CD4-positive, alpha-beta memory T cell (primary cell): ENCODE measurements around the gene PRMT5. TPM values are rescaled to one million over a fixed set of nuclear protein-coding genes. Genes with fewer than 3 reads are reported as not detected.

Source experiments
- CTCF ChIA-PET: fragments of 350-600 bp; sonication (Branson Sonifier 250); formaldehyde crosslinking; loops from one replicate; lab custom pipeline; 2021; ENCODE audit warnings: inconsistent platforms; ENCODE audit not compliant: partially characterized antibody; lab: Charles Lee
- POLR2A ChIA-PET: fragments of 350-600 bp; sonication (Branson Sonifier 250); formaldehyde crosslinking; loops from one replicate; lab custom pipeline; 2021; ENCODE audit not compliant: partially characterized antibody; lab: Charles Lee
- DNase-seq, 5 donors: peaks; one replicate each; pipeline versions ENCODE4 v3.0.0 to v3.0.0-alpha.2; 2020 to 2022; ENCODE audit warnings: mixed read lengths in 1 of 5
- H3K27ac ChIP-seq: one replicate; pipeline ENCODE4 v1.7.0; 2013; ENCODE audit warnings: low read depth, low read length
- H3K27me3 ChIP-seq: 2 replicates; pipeline ENCODE4 v1.7.0; 2013; ENCODE audit warnings: mild to moderate bottlenecking, low read length, moderate library complexity; ENCODE audit not compliant: insufficient read depth
- H3K36me3 ChIP-seq: 2 replicates; pipeline ENCODE4 v1.7.0; 2013; ENCODE audit warnings: mild to moderate bottlenecking, low read length, moderate library complexity; ENCODE audit not compliant: insufficient read depth
- H3K4me1 ChIP-seq: 2 replicates; pipeline ENCODE4 v1.7.0; 2013; ENCODE audit warnings: mild to moderate bottlenecking, low read length, moderate library complexity; ENCODE audit not compliant: insufficient read depth
- H3K4me3 ChIP-seq, 2 donors: one replicate each; pipeline ENCODE4 v1.7.0; 2013; ENCODE audit warnings: low read length in 2 of 2, mild to moderate bottlenecking in 1 of 2
- H3K9me3 ChIP-seq, 2 donors: one replicate each; pipeline ENCODE4 v1.7.0; 2013; ENCODE audit warnings: low read length in 2 of 2, control low read depth in 1 of 2; ENCODE audit not compliant: control insufficient read depth in 1 of 2
- H3K27ac Mint-ChIP-seq, 7 donors: one replicate each; pipeline ENCODE4 v1.8.0; 2020 to 2021; ENCODE audit warnings: mixed read lengths in 7 of 7, mild to moderate bottlenecking in 6 of 7, inconsistent platforms in 3 of 7, moderate library complexity in 3 of 7
- H3K27me3 Mint-ChIP-seq, 2 donors: one replicate each; pipeline ENCODE4 v1.8.0; 2020 to 2021; ENCODE audit warnings: mixed read lengths in 2 of 2
- H3K36me3 Mint-ChIP-seq, 2 donors: one replicate each; pipeline ENCODE4 v1.8.0; 2020 to 2021; ENCODE audit warnings: mixed read lengths in 2 of 2, inconsistent platforms in 1 of 2, mild to moderate bottlenecking in 1 of 2
- H3K4me1 Mint-ChIP-seq, 4 donors: one replicate each; pipeline ENCODE4 v1.8.0; 2020 to 2021; ENCODE audit warnings: mixed read lengths in 4 of 4, mild to moderate bottlenecking in 1 of 4
- H3K4me3 Mint-ChIP-seq, 8 donors: one replicate each; pipeline ENCODE4 v1.8.0; 2020 to 2021; ENCODE audit warnings: mixed read lengths in 8 of 8, mild to moderate bottlenecking in 7 of 8, moderate library complexity in 6 of 8, inconsistent platforms in 3 of 8
- H3K9me3 Mint-ChIP-seq, 8 donors: one replicate each; pipeline ENCODE4 v1.8.0; 2020 to 2021; ENCODE audit warnings: mixed read lengths in 8 of 8, mild to moderate bottlenecking in 5 of 8, inconsistent platforms in 3 of 8, moderate library complexity in 1 of 8
- intact Hi-C: fragments of 100-400 bp; cut with micrococcal nuclease; formaldehyde crosslinking; loops from one replicate; pipeline ENCODE4 v1.15.1; 2023
- polyA plus RNA-seq, 2 donors: library from polyadenylated mRNA; unstranded; fragments of 300-500 nt; fragmentation: Illumina TruSeq; gene quantifications; one replicate each; pipeline ENCODE4 v1.2.3, GENCODE V29; 2021
- total RNA-seq, 2 experiments: library from RNA; stranded (reverse); gene quantifications; one replicate each; pipeline ENCODE4 v1.2.3, GENCODE V29; 2021

PRMT5 gene
- 10 to 100 TPM; 25.8 to 30.5 TPM for total RNA-seq
- polyA plus RNA-seq: 10 to 100 TPM; 50.6 to 65.1 TPM

DNA sequence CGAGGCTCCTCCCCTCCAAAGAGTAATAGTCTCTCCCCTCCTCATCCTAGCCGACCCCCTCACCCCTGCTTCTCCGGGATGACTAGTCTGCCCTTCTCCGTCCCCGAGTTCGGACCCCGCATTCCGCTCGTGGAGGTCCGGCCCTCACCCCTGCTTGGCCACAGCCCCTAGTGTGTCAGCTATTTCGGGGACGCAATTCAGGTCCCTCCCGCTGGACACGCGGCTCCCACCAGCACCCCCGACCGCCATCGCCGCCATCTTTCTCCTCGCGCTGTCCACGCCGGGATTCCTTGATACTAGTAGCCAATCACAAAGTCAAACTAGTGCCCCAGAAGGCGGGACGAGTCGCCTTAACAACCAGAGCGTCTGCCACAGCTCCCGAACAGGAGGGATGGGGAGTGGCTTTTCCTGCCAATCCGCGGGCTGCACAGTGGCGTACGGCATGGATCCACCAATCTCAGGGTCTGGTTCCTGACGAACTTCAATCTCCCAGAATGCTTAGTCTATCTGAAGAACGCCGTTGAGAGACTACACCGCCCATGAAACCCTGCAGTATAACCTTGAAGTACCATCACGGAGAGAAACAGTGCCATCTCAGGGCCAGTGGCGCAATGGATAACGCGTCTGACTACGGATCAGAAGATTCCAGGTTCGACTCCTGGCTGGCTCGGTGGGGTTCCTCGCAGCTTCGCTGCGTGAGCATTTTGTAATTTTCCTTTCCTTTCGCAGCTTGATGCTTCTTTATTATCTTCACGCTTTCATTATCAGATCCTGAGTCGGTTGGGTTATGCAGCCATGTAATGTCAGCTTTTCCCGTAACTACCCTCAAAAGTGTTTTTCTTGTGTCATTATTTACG lies at the start of gene PRMT5:
Gene PRMT5 (minus strand): TSS at position 273 of the 857 bp plus-strand sequence. CDS start 15 bp downstream, at position 258.
- peaks cover 17% of the 10 kb centered on the region for H3K4me1 ChIP-seq
- Mint-ChIP-seq H3K36me3 (peaks cover 15 to 18% of the 10 kb centered on the region in 2 donors), H3K27me3 (no peaks in the 10 kb centered on the region), H3K9me3 (peaks cover 0 to 2% (median 0%) of the 10 kb centered on the region in 8 donors), H3K4me1 (peaks cover 9 to 14% (median 12%) of the 10 kb centered on the region in 4 donors), H3K27ac (peak within 1 kb of the TSS in 1 of 7 donors; percentile 75), H3K4me3 (no peak within 1 kb of the TSS)
- peaks cover 5% of the 10 kb centered on the region for H3K36me3 ChIP-seq
- H3K9me3 ChIP-seq: no peaks in the 10 kb centered on the region
- H3K4me3 ChIP-seq: peak within 1 kb of the TSS; percentile 83 to 99
- ChIA-PET CTCF (interaction anchor here (0.6 to 6.7 kb wide), 38 partner anchors 9 to 392 kb away, joined by 3 to 94 read pairs (median 5); partner anchors contain the start of genes ACIN1, AJUBA, C14orf119 and DAD1), POLR2A (interaction anchor here (0.6 to 5.2 kb wide), 29 partner anchors 10 to 1492 kb away, joined by 3 to 120 read pairs (median 6); partner anchors contain the start of genes ACIN1, AJUBA, C14orf119 and DAD1)
- H3K27ac ChIP-seq: peak within 1 kb of the TSS; percentile 91
- peak; percentile 98 to 100 (median 99) for DNase-seq
- intact Hi-C loops: loop anchor here (1.0 to 5.0 kb wide), 9 partner anchors 10 to 373 kb away; partner anchors contain the start of genes DAD1, HAUS4, LRP10 and MRPL52
- no peaks in the 10 kb centered on the region for H3K27me3 ChIP-seq

DNA sequence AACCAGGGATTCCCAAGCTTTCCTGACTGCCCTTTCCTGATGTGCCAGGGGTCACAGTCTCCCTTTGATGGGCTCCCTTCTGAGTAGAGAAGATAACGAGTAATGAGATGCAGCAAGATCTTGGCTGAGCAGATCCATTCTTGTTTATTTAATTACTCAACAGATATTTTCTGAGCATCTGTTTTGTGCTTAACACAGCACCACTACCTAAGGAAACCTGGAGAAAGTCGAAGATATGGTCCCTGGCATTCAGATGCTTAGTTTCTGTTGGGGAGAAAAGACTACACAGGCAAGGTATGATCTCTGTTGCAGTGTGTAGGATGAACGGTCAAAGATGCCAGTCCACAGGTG lies 49.3 kb upstream of the PRMT5 start:
- Mint-ChIP-seq H3K36me3 (no peaks in the 10 kb centered on the region), H3K27me3 (no peaks in the 10 kb centered on the region), H3K4me3 (peak overlapping the region in 1 of 8 donors; percentile 29), H3K27ac (peak overlapping the region in 4 of 7 donors; percentile 1 to 61 (median 4)), H3K4me1 (peaks cover 3 to 10% (median 6%) of the 10 kb centered on the region in 4 donors), H3K9me3 (no peaks in the 10 kb centered on the region)
- ChIA-PET POLR2A (interaction anchor here (1.0 kb wide), 1 partner anchor 29 kb away, joined by 3 read pairs; no protein-coding TSS in a partner anchor), CTCF (interaction anchor here (2.0 to 38.6 kb wide), 3 partner anchors 7 to 99 kb away, joined by 4 to 1070 read pairs (median 395); partner anchors contain the start of genes AJUBA and CDH24)
- DNase-seq: no peak
- no peaks in the 10 kb centered on the region for H3K36me3 ChIP-seq
- no peak overlapping the region for H3K4me3 ChIP-seq
- H3K4me1 ChIP-seq: peaks cover 17% of the 10 kb centered on the region
- intact Hi-C loops: no loop called here
- H3K27ac ChIP-seq: no peak overlapping the region
- H3K9me3 ChIP-seq: no peaks in the 10 kb centered on the region
- no peaks in the 10 kb centered on the region for H3K27me3 ChIP-seq

DNA sequence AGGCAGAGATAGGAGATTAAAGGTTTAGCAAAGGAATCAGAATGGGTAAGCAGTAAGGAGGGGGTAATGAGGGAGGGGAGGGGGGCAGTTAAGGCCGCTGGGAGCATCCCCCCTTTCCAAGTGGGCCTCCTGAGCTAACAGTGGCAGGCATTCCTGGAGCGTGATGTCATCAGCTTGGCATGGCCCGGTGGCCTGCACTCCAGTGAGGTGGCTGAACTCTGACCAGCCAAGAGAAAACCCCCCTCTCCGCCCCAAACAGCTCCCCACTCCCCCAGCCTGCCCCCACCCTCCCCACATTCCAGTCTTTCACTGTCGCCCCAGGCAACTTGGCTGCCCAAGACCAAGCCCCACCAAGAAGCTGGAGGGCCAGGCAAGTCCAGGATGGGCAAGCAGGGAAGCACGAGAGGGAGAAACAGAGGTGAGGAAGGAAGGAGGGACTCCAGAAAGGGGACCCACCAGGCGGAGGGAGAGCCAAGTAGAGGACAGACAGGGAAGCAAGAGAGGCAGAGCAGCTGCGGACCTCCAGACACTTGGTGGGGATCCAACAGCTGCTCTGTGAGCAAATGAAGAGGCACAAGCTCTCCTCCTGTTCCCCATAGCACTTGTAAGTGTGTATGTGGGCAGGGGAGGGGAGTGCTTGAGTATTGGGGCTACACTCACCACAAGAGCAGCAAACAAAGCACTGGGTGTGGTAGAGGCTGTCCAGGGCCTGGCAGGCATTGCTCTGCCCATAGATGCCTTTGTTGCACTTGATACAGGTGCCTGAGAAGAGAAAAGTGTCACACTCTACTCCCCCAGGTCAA lies 48.7 kb upstream of the PRMT5 start:
- H3K9me3 ChIP-seq: no peaks in the 10 kb centered on the region
- intact Hi-C loops: no loop called here
- H3K4me3 ChIP-seq: no peak overlapping the region
- H3K27ac ChIP-seq: no peak overlapping the region
- peak overlapping the region in 2 of 8 donors; percentile 29 to 46 for H3K4me3 Mint-ChIP-seq
- H3K27ac Mint-ChIP-seq: peak overlapping the region in 4 of 7 donors; percentile 2 to 78 (median 66)
- peaks cover 3 to 10% (median 6%) of the 10 kb centered on the region in 4 donors for H3K4me1 Mint-ChIP-seq
- ChIA-PET CTCF (interaction anchor here (0.9 to 38.6 kb wide), 7 partner anchors 7 to 106 kb away, joined by 3 to 1070 read pairs (median 4); partner anchors contain the start of genes AJUBA and CDH24), POLR2A (interaction anchor here (1.0 kb wide), 1 partner anchor 30 kb away, joined by 3 read pairs; no protein-coding TSS in a partner anchor)
- no peak for DNase-seq
- no peaks in the 10 kb centered on the region for H3K27me3 Mint-ChIP-seq
- no peaks in the 10 kb centered on the region for H3K9me3 Mint-ChIP-seq
- peaks cover 11% of the 10 kb centered on the region for H3K4me1 ChIP-seq
- no peaks in the 10 kb centered on the region for H3K36me3 Mint-ChIP-seq
- no peaks in the 10 kb centered on the region for H3K27me3 ChIP-seq
- no peaks in the 10 kb centered on the region for H3K36me3 ChIP-seq

DNA sequence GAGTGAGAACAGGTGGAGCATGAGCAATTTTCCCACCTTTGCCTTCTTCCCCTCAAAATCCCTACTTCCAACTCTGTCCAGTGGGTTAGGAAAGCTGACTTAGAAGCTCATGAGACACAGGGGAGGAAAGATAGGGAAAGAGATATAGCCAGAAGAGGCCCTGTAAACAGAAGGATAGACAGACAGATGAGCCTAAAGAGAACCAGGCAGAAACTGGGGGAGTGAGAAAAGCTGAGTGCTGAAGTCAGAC lies 48.2 kb upstream of the PRMT5 start:
- ChIA-PET CTCF (interaction anchor here (0.9 to 38.6 kb wide), 8 partner anchors 8 to 105 kb away, joined by 3 to 1070 read pairs (median 4); partner anchors contain the start of genes AJUBA, CDH24 and HAUS4), POLR2A (no interaction called here)
- peak overlapping the region in 2 of 7 donors; percentile 14 to 73 for H3K27ac Mint-ChIP-seq
- H3K4me1 Mint-ChIP-seq: peaks cover 3 to 10% (median 6%) of the 10 kb centered on the region in 4 donors
- intact Hi-C loops: no loop called here
- Histone ChIP-seq H3K36me3 (no peaks in the 10 kb centered on the region), H3K9me3 (no peaks in the 10 kb centered on the region), H3K4me3 (no peak overlapping the region), H3K4me1 (peaks cover 10% of the 10 kb centered on the region), H3K27me3 (no peaks in the 10 kb centered on the region), H3K27ac (no peak overlapping the region)
- no peak overlapping the region for H3K4me3 Mint-ChIP-seq
- no peaks in the 10 kb centered on the region for H3K36me3 Mint-ChIP-seq
- no peaks in the 10 kb centered on the region for H3K27me3 Mint-ChIP-seq
- no peak for DNase-seq
- H3K9me3 Mint-ChIP-seq: no peaks in the 10 kb centered on the region

DNA sequence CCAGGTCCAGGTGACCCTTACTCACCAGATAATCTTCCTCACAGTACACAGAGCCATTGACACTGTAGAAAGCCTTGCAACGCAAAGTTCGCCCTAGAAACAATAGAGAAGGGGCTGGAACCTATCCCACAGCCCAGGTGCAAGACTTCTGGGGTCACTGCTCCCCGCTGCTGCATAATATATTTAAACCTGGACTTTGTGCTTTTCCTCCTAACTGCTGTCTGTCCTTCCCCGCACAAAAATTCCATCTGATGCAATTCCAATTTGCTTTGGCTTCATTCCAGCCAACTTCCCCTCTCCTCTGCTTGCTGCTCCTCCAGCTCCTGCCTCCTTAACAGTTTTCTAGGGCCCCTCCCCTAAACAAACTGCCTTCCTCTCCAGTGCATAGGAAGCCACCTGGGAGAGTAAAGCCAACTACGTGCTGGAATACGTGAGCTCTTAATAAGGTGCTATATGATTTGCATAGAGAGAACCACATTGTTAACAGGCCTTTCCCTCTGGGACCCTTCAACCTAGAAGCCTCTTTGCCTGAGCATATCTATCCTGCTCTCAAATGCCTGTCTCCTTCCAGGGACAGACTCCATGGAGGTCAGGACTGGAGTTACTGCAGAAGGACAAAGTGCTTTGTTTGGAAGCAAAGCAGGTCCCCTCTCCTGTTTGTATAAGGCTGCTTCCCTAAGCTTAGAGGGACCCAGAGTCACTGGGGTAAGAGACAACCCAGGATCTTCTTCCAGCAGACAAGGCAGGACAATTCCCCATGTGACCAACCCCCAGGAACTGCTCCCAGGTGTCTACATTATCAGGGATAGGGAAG lies 47.7 kb upstream of the PRMT5 start:
- no peaks in the 10 kb centered on the region for H3K9me3 Mint-ChIP-seq
- peaks cover 10% of the 10 kb centered on the region for H3K4me1 ChIP-seq
- H3K27ac ChIP-seq: no peak overlapping the region
- intact Hi-C loops: no loop called here
- H3K36me3 Mint-ChIP-seq: no peaks in the 10 kb centered on the region
- no peaks in the 10 kb centered on the region for H3K9me3 ChIP-seq
- peak overlapping the region in 4 of 7 donors; percentile 14 to 77 (median 51) for H3K27ac Mint-ChIP-seq
- no peaks in the 10 kb centered on the region for H3K36me3 ChIP-seq
- DNase-seq: no peak
- CTCF ChIA-PET: interaction anchor here (0.6 to 38.6 kb wide), 11 partner anchors 8 to 1520 kb away, joined by 3 to 1070 read pairs (median 4); partner anchors contain the start of genes AJUBA, CDH24 and HAUS4
- H3K27me3 ChIP-seq: no peaks in the 10 kb centered on the region
- no peaks in the 10 kb centered on the region for H3K27me3 Mint-ChIP-seq
- POLR2A ChIA-PET: no interaction called here
- H3K4me1 Mint-ChIP-seq: peaks cover 3 to 10% (median 6%) of the 10 kb centered on the region in 4 donors
- H3K4me3 Mint-ChIP-seq: no peak overlapping the region
- no peak overlapping the region for H3K4me3 ChIP-seq

DNA sequence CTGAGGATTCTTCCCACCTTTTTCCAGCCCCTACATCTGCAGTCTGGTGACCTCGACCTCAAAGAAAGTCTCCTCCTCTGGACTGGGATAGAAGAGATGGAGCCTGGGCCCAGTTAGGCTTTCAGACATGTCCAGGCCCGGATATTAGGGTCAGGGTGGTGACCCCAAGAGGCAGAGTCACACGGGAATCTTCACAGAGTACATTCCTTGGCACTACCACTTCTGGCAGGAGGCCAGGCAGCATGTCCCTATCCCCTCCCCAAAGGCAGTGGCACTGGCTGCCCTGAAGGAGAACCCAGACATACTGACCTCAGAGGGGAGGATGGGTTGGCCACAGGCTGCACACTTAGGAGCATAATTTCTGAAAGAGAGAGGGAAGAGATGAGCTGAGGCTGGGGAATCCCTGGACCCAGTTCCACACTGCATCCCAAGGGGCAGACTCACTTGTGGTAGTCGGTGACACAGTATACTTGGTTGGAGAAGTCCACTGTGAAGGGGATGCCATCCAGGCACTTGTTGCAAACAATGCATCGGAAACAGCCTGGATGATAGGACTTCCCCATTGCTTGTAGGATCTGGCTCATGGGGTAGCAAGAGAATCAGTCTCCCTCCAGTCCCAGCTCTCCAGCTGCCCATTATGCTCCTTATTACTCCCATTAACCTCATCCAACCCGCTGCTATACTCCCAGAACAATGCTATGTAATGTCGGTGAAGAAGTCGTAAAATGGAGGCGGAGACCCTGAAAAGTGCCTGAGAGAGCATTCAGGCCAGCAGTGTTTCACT lies 45.5 kb upstream of the PRMT5 start:
- H3K4me1 ChIP-seq: no peaks in the 10 kb centered on the region
- H3K9me3 ChIP-seq: no peaks in the 10 kb centered on the region
- H3K27ac Mint-ChIP-seq: no peak overlapping the region
- peaks cover 0 to 1% (median 0%) of the 10 kb centered on the region in 8 donors for H3K9me3 Mint-ChIP-seq
- DNase-seq: no peak
- peaks cover 0 to 3% (median 2%) of the 10 kb centered on the region in 4 donors for H3K4me1 Mint-ChIP-seq
- H3K36me3 ChIP-seq: no peaks in the 10 kb centered on the region
- H3K36me3 Mint-ChIP-seq: no peaks in the 10 kb centered on the region
- no peaks in the 10 kb centered on the region for H3K27me3 Mint-ChIP-seq
- H3K27ac ChIP-seq: no peak overlapping the region
- ChIA-PET CTCF (interaction anchor here (1.2 to 38.6 kb wide), 5 partner anchors 10 to 418 kb away, joined by 3 to 1070 read pairs (median 47); partner anchors contain the start of genes AJUBA and CDH24), POLR2A (interaction anchor here (1.9 kb wide), 1 partner anchor 8 kb away, joined by 13 read pairs; the partner anchor contains the start of gene AJUBA)
- intact Hi-C loops: no loop called here
- no peaks in the 10 kb centered on the region for H3K27me3 ChIP-seq
- no peak overlapping the region for H3K4me3 ChIP-seq
- peak overlapping the region in 1 of 8 donors; percentile 5 for H3K4me3 Mint-ChIP-seq
